HG03097 (cell line): ENCODE data around the gene IFT88.

Source experiments
- ATAC-seq: cut with Tn5 transposase; IDR thresholded peaks from one replicate; pipeline ENCODE4 v1.9.1; 2021; ENCODE audit not compliant: unreplicated experiment, low FRiP score

The IFT88 gene, protein sequence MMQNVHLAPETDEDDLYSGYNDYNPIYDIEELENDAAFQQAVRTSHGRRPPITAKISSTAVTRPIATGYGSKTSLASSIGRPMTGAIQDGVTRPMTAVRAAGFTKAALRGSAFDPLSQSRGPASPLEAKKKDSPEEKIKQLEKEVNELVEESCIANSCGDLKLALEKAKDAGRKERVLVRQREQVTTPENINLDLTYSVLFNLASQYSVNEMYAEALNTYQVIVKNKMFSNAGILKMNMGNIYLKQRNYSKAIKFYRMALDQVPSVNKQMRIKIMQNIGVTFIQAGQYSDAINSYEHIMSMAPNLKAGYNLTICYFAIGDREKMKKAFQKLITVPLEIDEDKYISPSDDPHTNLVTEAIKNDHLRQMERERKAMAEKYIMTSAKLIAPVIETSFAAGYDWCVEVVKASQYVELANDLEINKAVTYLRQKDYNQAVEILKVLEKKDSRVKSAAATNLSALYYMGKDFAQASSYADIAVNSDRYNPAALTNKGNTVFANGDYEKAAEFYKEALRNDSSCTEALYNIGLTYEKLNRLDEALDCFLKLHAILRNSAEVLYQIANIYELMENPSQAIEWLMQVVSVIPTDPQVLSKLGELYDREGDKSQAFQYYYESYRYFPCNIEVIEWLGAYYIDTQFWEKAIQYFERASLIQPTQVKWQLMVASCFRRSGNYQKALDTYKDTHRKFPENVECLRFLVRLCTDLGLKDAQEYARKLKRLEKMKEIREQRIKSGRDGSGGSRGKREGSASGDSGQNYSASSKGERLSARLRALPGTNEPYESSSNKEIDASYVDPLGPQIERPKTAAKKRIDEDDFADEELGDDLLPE

GRCh38 chr13:20566898-20567874 is at the start of gene IFT88:
Gene IFT88 (plus strand): TSS chr13:20567157. CDS start chr13:20574386, 7,229 bp downstream.
- peak; percentile 80 for ATAC-seq

DNA sequence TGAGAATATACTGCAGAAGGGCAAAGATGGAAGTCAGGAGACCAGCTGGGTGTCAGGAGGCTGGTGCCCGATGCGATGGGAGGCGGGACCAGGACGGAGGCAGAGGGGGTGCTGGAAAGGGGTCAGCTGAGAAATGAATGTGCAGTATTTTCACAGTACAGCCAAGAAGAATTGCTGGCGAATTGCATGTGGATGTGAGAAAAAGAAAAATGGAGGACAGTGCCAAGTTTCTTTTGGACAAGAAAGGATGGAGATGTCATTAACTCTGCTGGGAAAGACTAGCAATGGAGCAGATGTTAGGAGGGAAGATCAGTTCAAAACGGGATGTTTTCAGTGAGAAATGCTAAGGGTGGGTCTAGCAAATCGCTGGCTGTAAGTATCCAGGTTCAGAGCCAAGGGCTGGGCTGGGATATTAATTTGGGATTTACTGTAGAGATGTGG is 48.3 kb upstream of the IFT88 start:
- no peak for ATAC-seq

GRCh38 chr13:20519875-20520274 is 47.1 kb upstream of the IFT88 start:
- no peak for ATAC-seq

DNA sequence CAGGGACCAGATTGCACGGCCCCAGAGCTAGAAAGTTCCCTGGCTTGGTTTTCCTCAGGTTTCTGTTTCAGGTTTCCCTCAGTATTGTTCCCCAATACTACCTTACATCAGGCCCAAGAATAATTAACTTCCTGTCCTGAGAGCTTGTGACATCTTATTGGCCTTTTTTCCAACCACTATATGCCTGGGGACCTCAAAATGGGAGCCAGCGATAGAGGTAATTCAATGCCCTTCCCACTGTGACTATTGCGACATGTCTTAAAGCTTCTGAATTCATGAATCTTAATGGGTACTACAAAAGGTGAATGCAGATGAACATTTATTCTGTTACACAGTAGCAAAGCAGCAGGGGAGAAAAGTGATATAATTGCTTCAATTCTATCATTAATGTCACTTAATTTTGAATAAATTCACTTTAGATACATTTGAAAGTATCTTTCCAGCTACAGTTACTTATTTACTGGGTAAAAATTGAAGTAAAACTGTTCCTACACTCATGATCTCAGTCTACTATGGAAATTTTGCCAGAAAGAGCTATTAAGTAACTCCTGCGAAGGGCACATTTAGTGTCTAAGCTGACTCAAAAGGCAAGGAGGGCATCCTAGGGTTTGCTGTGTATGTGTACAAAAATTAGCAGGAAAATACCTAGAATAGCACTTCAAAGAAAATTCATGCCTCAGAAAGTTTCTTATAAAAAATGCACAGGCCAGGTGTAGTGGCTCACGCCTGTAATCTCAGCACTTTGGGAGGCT is 45.4 kb upstream of the IFT88 start:
- no peak for ATAC-seq

GRCh38 chr13:20525144-20525600 is 41.8 kb upstream of the IFT88 start:
- ATAC-seq, result no peak

DNA sequence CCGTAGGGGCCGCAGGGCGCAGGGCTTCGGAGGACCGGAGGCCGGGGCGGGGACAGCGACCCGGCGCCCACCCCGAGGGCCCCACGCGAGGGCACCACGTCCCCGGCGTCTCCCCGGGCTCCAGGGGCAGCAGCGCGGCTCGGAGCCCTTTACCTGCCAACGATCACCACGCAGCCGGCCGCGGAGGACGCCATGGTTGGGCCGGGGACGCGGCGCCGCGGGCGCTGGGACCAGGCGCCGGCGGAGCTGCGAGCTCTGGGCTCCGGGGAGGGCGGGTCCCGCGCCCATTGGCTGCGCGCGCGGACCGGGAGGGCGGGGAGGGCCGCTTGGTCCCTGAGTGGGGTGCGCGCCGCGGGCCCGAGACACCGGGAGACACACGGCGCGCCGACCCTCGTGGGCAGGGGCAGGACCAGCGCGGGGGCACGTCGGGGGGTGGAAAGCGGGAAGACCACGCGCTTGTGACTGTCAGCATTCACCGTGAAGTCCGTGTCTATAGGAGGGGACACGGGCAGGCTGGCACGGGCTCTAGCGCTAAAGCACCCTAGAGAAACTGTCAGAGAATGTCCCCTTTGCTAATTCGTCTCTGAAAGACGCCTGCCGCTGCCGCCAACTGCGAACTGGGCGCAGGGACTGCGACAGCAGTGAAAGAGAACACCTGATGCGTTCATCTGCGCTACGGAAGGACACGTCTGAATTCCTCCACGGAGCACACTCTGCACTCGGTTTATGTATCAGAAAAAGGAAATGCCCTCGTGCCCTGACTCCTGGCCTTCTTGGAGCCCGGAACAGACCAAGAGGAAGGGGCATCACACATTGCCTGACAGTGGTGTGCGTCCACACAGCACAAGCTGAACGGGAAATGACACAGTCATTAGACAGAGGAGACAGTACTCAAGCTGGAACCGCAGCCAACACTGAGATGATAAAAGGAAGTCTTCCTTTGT is 41.1 kb upstream of the IFT88 start, which contains the start of gene CRYL1:
TSS of gene CRYL1 (minus strand) at position 257 of the 944 bp plus-strand sequence. CDS start at position 194, 63 bp downstream.
- ATAC-seq, result peak; percentile 62

DNA sequence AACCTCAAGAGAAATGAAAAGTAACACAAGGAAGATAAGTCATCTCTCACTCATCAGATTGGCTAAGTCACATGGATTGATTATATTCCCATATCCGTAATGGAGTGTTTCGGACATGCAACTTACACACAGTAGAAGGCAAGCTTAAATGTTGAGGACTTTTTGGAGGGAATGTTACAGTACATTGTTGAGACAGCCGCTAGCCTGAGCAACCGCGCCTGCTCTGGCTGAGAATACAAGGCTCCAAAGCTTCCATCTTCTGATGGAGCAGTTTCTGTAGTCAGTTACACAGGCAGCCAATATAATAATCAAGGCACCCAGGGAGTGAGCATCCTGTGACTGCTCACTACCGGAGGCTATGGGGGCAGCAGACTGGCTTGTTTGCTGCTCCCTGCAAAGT is 40.3 kb upstream of the IFT88 start:
- no peak for ATAC-seq

- ATAC-seq, result no peak
Measured at GRCh38 chr13:20528452-20528851, 38.5 kb upstream of the IFT88 start.

DNA sequence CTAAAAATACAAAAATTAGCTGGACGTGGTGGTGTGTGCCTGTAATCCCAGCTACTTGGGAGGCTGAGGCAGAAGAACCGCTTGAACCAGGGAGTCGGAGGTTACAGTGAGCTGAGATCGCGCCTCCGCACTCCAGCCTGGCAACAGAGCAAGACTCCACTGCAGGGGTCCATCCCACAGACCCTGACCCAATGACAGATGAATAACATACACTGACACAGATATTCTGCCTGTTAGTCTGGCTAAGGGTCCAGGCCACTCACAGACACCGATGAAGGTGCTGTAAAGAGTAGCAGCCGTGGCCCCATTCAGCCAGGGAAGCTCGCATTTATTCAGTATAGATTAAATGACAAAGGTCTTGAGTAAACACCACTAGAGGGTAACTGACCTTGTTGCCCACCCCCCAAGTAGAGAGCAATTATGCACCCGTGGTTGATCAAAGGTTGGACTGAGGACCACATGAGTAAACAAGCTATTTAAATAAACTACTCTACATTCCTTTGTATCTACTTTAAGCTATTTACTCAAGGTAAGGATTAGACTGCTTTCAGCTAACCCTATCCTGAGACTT is 32.8 kb upstream of the IFT88 start:
- no peak for ATAC-seq

- ATAC-seq, result no peak
Measured at GRCh38 chr13:20536992-20537391, 30.0 kb upstream of the IFT88 start.

- ATAC-seq, result no peak
Measured at GRCh38 chr13:20544201-20544923, 22.6 kb upstream of the IFT88 start.

- no peak for ATAC-seq
Measured at GRCh38 chr13:20546556-20546955, 20.4 kb upstream of the IFT88 start.

DNA sequence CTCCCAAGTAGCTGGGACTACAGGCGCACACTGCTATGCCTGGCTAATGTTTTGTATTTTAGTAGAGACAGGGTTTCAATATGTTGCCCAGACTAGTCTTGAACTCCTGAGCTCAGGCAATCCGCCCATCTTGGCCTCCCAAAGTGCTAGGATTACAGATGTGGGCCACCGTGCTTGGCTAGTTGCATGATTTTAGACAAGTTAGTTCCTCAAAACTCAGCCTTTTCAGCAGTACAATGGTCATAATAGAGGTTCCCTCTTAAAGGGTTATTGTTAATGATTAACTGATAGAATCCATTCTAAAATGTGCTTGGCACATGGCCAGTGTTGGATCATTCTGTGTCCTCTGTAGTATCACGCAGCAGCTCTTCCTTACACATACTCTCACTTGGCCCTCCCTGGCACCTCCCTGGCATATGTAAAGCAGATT is 19.5 kb upstream of the IFT88 start:
- no peak for ATAC-seq

- ATAC-seq, result no peak
Measured at GRCh38 chr13:20550799-20551198, 16.2 kb upstream of the IFT88 start.

- no peak for ATAC-seq
Measured at GRCh38 chr13:20553311-20553710, 13.6 kb upstream of the IFT88 start.

DNA sequence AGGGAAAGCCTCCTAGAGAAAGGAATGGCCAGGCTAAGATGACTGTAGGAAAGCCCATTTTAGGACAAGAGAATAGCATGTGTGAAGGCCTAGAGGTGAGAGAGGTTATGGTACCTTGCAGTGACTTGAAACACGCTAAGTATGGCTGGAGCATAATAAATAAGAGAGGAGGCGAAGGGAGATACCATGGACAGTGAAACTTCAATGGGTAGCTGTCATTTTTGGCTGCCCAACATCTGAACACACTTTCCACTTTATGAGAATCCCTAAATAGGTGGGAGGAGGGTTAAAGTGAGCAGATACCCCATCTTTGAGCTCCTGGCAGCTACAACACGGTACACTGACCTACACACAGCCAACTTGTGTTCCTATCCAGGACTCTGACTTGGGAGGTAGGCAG is 8.0 kb upstream of the IFT88 start:
- ATAC-seq, result no peak

DNA sequence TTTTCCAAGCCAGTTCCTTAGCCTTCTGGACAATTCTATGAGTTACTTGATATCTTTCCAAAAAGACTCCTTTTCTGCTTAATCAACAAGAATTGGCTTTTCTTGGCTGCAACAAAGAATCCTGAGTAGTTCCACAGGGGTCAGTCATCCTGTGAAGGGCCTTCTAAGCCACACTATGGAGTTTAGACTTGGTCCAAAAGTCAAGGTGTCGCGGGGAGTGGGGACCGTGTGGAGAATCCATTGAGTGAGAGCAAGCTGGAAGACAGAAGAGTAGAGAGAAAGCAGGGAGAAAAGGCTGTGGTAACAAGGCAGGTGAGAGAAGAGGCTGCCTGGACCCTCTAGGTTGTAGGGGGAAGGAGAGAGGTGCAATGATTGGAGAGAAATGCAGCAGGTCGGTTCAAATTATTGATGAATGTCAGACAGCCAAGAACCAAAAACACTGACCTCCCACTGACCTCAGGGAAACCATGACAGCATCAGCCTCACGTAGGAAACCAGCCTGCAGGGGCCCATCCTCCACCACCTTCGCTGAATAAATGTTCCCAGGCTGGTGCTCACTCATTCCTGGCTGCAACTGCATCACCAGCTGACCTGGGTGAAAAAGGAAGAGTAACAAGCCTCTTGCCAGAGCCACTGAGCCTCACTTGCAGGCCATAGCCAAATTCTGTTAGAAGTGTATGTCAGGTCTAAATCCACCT is 7.1 kb upstream of the IFT88 start:
- ATAC-seq, result no peak
